GM19395 (cell line): ENCODE results near the gene ANAPC1.
"Not testable (repeated sequence)": the region's sequence is repeated elsewhere in the genome, so short reads cannot be mapped to it uniquely, and the experiment has no call there.

Source experiments
- ATAC-seq: cut with Tn5 transposase; IDR thresholded peaks from one replicate; pipeline ENCODE4 v1.9.1; 2021; ENCODE audit warnings: mild to moderate bottlenecking, moderate library complexity; ENCODE audit not compliant: unreplicated experiment

Gene ANAPC1

GRCh38 chr2:111812970-111813622, 70.9 kb downstream of the ANAPC1 start:
- not testable (repeated sequence) for ATAC-seq

DNA sequence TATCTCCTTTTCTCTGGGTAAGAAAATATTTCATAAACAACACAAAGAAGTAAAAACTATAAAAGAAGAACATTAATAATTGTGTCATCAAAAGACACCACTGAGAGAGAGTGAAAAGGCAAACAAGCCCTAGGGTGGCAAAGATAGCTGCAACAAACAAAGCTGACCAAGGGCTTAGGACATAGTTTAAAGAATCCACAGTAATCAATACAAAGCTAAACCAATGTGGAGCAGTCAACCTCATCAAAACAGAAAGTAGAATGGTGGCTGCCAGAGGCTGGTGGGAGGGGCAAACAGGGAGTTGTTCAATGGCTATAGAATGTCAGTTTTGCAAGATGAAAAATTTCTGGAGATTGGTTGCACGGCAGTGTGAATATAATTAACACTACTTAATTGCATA, 93.4 kb downstream of the ANAPC1 start:
- not testable (repeated sequence) for ATAC-seq

GRCh38 chr2:111784081-111784480, 99.9 kb downstream of the ANAPC1 start:
- not testable (repeated sequence) for ATAC-seq

DNA sequence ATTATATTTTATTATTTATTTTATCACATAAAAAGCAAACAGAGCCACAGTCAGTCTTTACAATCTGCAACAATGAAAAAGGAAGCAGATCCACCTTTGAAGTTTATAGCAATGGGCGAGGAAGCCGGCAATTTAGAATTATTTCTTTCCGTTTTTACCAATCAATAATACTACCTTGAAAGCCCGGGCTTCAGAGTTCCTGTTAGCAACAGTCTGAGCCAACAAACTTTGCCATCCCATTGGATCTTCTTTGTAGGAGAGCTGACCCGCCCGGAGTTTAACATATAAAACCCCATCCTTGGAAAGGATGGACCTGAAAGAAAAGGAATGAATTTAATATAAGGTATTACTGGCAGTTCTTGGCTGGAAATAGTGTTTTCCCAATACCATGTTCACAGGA, 101.8 kb downstream of the ANAPC1 start:
- not testable (repeated sequence) for ATAC-seq

DNA sequence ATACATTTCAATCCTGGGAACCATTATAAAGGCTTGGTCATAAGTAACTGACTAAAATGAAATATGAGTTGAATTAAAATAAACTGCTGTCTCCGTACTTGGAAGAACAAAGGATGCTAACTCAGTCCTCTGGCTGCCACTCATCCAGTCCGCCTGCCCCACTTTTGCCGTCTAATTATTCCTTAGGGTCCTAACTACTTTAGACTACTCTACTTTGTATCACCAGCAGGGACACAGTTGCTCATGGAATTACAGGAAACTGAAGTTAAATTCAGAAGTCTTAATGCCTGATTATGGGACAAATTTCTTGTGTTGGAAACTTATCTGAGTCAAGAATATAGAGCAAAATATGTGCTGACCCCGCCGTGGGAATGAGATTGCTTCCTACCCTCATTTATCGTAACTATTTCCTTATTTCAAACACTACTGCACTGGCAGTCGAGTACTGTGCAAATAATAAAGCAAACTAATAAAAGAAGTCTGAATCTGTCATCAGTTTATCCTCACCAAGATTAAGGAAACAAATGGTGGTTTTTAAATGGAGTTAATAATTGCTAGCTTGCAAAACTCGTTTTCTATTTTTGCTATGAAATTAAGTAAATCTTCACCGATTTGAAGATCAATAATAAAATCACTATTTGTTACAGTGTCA, 102.4 kb downstream of the ANAPC1 start:
- ATAC-seq: not testable (repeated sequence)

- ATAC-seq: not testable (repeated sequence)
Measured at GRCh38 chr2:111777155-111777554, 106.8 kb downstream of the ANAPC1 start.

DNA sequence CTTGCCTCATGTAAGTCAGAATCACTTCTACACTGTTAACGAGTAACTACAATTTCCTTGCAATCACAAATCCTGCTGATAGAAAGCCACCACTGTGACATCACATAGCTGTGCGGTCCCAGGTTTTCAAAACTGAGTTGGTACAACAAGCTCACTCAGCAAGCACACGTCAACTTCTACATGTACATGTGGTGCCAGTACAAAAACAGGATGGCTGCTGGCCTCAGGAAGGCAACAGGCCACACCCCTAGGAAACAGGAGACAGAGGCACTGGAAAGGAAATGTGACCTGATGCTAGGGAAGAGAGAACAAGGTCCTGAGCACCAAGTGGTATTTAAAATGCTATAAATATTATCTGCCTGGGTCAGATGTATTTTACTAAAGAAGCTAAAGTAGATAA, 107.7 kb downstream of the ANAPC1 start:
- ATAC-seq: not testable (repeated sequence)

DNA sequence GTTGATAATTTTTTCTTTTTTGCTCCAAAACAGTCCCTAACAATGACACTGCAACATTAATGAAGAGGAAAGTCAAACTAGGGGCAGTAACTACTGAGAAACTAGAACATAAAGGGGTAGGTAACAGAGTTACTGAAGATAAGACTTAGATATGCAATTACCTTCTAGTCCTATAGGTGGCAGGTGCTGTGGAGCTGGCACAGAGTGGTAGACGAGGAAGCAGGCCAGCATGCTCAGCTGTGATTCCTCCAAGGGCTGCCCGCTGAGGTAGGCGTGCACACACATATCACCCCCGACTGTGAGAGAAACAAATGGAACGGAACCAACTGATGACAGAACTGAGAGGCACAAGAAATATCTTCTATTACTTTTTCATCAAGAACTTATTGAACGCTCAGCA, 111.8 kb downstream of the ANAPC1 start:
- ATAC-seq: not testable (repeated sequence)

DNA sequence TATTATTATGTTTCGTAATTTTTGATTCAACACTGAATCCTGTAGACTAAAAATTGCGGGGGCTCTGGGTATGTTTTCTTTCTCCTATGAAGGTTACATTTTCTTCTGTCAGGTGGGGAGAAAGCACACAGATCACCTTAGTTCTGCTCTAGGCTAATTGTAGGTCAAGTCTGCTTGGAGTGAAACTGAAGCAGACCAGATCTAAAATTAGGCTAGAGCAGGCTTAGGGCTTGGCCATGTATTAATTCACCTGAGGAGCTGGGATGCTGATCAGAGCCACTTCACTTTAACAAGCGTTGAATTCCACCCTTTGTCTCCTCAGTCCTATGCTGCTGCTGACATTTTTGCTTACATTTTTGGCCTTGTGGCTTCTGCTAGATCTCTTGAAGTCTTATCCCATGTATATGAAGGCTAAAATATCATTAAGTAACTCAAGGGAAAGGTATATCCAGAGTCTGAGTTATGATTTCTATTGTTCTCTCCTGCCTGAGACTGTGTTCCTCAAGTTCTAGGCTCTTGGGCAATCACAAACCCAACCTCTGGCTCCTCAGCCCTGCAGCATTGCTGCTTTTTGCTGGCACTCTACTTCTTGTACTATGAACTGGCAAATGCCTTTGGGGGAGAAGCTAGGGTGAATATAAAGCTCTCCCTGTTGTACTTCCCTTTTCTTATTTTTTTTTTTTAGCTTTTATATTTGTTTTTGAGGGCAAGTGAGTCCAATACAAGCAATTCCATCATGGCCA, 112.9 kb downstream of the ANAPC1 start:
- not testable (repeated sequence) for ATAC-seq

DNA sequence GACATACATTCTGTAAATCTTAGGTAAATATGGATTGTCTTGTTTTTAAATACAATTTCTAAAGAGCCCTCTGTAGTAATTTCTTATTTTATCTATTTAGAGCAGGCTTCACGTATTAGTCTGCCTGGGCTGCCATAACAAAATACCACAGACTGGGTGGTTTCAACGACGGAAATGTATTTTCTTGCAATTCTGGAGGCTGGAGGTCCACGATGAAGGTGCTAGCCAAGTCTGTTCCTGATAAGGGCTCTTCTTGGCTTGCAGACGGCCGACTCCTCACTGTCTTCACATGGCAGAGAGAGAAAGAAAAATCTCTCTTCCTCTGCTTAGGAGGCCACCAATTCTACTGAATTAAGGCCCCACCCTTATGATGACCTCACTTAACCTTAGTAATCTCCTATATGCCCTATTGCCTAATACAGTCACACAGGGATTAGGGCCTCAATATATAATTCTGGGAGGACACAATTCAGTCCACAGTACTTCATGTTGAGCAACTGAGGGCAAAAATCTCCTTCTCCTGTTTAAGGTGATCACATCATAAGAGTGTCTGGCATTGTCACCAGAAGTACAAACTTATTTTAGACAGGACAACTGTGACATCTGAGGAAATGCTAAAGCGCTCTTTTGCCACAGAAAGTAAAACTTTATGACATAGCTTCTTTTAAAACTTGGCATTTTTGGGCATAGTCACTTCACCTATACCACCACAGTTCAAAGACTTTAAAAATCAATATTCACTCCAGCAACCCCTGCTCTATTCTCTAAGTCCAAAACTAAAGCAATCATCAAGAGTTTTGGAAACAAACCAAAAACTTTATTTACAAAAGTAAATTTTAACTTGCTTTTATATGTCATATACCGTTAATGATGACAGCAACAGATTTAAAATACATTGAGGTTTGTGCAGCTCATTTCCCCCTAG, 115.5 kb downstream of the ANAPC1 start:
- ATAC-seq: not testable (repeated sequence)

GRCh38 chr2:111767087-111767486, 116.9 kb downstream of the ANAPC1 start:
- ATAC-seq: not testable (repeated sequence)

DNA sequence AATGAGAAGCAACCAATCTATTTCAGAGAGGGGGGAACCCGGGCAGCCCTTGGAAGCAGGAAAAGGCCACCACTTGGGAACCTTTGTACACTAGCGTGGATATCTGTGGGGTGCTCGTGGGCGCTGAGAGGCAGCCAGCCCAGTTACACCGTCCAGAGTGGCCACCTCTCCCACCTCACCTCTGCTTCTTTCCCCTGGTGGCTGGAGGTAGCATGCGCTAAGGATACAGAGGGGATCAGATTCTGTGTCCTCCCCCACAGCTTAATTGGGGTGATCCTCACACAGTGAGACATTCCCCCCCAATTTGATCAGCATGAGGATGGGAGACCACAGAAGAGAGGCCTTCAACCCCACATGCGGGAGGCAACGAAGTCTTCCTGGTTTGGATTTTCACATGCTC, 117.7 kb downstream of the ANAPC1 start:
- ATAC-seq: not testable (repeated sequence)

- not testable (repeated sequence) for ATAC-seq
Measured at GRCh38 chr2:111764151-111764550, 119.8 kb downstream of the ANAPC1 start.

- not testable (repeated sequence) for ATAC-seq
Measured at GRCh38 chr2:111760697-111761284, 123.2 kb downstream of the ANAPC1 start.

DNA sequence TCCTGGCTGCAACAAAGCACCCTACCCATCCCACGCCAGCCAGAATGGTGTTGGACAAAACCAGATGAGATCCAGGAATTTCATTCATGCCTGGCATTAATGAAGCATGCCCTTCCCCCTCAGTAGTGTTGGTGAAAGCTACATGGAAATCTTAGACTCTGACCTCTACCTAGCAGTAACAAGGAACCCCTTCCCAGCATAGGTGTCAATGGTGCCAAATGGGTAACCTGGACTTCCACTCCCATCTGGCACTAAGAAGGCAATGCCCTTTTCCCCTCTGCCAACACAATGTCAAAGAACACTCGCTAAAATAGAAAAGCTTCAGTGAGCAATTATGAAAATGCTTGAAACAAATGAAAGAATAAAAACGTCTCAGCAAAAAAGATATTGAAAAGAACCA, 131.5 kb downstream of the ANAPC1 start:
- ATAC-seq: not testable (repeated sequence)

- not testable (repeated sequence) for ATAC-seq
Measured at GRCh38 chr2:111750641-111751040, 133.4 kb downstream of the ANAPC1 start.

GRCh38 chr2:111748429-111748828, 135.6 kb downstream of the ANAPC1 start:
- not testable (repeated sequence) for ATAC-seq

- peak; percentile 79 for ATAC-seq
Measured at GRCh38 chr2:111747410-111748115, 136.4 kb downstream of the ANAPC1 start.

DNA sequence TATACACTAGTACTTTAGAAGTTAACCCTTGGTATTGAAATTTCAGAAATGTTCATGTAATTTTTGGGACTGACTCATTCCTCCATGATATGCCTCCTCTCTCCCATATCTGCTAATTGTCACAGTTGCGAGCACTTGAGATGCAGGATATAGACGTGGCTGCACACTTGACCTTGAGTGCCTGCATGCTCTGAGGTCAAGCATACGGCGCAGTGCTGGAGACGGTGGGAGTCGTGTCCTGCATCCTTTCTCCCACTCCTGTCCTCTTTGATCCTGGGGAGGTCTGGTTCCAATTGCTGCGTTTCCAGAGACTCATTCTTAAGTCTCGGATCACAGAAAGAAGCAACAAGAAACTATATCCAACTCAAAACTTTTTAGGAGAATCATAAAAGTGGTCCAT, 139.2 kb downstream of the ANAPC1 start:
- not testable (repeated sequence) for ATAC-seq

DNA sequence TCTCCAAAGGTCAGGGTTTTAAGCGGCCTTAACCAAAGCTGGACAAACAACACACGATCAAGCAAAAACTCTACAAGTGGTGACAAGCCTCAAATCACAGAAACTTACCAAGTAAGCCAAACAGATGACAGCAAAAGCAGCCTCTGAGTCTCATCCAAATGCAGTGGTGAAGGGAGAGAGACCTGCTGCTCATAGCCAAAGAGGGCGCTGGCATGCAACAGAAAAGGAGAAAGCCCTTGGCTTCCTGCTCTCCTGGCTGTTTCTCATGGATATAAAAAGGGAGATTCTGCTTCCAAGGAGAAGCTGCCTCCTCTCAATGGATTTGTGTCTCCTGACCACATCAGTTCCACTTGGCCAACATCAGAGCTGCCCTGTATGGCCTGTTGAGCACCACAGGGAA, 142.5 kb downstream of the ANAPC1 start:
- ATAC-seq: not testable (repeated sequence)
